A673 (cell line): ENCODE measurements around the gene STAMBP.

ENCODE experiments used
- CTCF ChIP-seq: fragments of 300-800, 200-600 bp; sonication (generic); conservative IDR thresholded peaks from 2 replicates; pipeline ENCODE4 v1.5.1; 2017; ENCODE audit warnings: low read depth, mild to moderate bottlenecking, antibody characterized with exemption, low read length, moderate library complexity, mixed read lengths
- EZH2 ChIP-seq: fragments of 200-600 bp; sonication (generic); IDR thresholded peaks from 2 replicates; pipeline ENCODE4 v1.6.1; 2017; ENCODE audit warnings: borderline replicate concordance, low read depth, mild to moderate bottlenecking, mixed read lengths, antibody characterized with exemption, low read length; ENCODE audit not compliant: poor library complexity, severe bottlenecking

GRCh38 chr2:73890301-73891092 lies 61.7 kb downstream of the STAMBP start:
- TF ChIP-seq CTCF (no peak), EZH2 (no peak)
